UCSD-AML1 (cell line): ENCODE data around the gene ACKR3.

ENCODE experiments used
- DNase-seq: peaks from one replicate; lab custom pipeline; 2025; ENCODE audit not compliant: unreplicated experiment; lab: John Stamatoyannopoulos, UW

ACKR3 gene

GRCh38 chr2:236549165-236549564 lies 20.5 kb upstream of the ACKR3 start:
- no peak for DNase-seq

DNA sequence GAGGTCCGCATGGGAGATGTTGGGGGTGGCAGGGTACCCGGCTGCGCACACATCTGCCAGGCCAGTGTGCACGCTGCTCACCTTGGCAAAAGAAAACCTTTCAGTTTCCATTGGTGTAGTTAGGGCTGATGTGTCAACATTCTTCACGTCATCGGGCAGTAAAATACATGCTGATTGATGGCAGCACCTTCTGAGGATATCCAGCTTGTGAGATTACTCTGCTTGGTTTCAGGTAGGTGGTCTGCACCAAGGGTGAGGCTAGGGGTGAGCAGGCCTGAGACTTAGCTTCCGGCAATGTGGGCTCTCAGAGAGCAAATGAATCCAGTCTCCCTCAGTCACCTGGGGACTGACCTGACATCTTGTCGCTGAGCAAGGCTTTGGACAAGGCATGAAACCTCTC lies 19.3 kb upstream of the ACKR3 start:
- DNase-seq, result no peak

DNA sequence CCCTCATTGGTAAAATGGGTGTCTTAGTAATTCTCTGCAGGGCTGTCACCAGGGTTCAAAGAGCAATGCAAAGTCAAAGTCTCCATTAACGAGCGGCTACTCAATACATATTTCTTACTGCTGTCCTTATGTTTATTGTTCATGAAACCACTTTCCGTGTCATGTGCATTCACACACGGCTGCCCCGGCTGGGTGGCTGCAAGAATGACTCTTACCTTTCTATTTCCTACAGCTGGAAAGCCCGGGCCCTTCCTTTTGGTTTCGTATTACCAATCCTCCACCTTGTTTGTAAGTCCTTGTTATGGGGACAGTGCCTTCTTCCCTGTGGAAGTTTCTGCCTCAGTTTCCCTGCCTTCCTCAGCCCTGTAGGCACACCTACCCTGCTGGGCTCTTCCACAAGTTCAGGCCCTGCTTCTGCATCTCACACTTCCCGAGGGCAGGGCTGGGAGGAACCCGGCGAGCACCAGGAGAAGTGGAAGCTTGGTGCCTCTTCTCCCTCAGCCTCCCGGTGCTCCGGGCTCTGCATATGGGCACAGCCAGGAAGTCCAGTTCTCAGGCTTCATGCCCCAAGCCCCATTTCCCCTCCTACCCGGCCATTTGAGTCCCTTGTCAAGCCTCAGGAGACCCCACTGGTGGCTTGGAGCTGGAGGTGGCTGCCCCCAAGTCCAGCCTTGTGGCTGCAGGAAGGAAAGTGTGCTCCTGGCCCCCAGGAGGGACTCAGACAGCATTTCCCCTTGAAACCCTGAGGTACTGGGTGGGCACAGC lies 18.7 kb upstream of the ACKR3 start:
- DNase-seq, result no peak

- DNase-seq, result no peak
Observed at GRCh38 chr2:236551471-236552211, 18.0 kb upstream of the ACKR3 start.

DNA sequence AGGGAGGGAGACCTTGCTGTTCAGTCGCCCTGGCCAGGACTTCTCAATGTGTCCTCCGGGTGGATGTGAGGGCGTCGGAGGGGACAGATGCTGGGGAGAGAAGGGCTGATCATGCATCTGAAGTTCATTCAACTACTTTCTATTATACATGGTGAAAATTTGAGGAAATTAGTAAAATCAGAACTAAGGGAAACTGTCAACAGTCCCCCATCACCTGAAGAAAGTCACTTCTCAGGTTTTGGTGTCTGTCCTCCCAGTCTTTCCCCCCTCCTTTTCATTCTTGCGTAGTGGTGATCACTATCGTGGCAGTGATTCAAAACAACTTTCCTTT lies 17.4 kb upstream of the ACKR3 start:
- DNase-seq, result no peak

GRCh38 chr2:236552581-236553363 lies 16.9 kb upstream of the ACKR3 start:
- no peak for DNase-seq

- no peak for DNase-seq
Observed at GRCh38 chr2:236553522-236553921, 16.1 kb upstream of the ACKR3 start.

- no peak for DNase-seq
Observed at GRCh38 chr2:236554629-236555282, 14.9 kb upstream of the ACKR3 start.

DNA sequence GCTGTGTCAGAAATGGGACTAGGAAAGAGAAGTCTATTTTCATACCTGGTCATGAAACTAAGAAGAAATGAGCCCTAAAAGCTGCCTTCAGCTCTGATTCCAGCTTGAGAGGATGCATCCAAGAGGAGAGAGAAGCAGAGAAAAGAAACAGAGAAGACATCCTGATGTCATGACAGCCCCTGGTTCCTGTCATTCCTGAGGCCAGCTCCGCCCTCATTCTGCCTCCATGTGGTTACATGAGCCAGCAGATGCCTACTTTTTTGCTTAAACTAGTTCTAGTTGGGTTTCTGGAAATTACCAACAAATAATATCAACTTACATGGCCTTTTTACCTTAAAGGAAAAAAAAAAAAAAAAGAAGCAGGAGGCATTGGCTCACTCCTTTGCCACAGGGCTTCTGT lies 14.1 kb upstream of the ACKR3 start:
- no peak for DNase-seq

DNA sequence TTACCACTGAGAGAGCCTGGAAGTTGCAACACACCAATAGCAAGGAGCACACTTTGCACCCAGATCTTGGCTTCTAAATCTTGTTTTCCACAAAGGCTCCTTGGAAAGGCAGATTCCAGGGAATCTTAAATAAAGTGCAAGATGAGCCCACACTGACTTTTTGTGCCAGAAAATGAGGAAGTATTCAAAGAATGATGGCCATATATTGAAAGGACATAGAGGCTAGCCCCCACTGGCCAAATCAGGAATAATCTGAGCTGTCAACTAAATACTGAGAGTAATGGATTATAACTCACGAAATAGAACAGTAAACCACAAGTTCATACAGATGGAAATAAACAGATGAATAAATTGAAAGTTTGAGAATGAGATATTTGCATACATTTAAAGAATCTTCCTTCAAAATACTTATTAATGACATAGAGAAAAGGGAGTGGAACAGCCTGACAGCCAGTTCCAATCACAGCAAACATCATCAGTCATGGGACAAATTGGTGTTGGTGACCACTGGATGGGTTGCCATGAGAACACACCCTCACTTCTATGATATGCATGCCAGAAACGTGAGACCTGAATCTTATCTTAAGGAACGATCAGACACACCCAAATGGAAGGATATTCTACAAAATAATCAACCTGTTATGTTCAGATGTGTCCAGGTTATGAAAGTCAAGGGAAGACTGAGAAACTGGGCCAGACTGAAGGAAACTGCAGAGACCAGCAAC lies 12.2 kb upstream of the ACKR3 start:
- no peak for DNase-seq

DNA sequence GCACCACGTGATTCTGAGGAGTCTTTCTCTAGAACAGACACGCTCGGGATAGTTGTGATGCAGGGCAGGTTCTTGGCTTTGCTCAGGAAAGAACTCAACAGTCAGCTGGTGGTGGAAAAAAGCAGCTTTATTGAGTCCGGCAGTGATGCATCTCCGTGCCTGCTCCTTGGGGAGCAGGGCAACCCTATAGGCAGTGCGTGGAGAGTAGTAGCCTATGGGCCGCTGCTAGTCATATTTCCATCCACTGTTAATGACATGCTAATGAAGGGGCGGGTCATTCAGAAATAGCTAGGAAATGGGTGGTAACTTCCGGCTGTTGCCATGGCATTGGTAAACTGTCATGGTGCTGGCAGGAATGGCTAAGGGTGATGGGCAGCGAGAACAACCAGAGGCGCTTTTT lies 11.6 kb upstream of the ACKR3 start:
- no peak for DNase-seq

DNA sequence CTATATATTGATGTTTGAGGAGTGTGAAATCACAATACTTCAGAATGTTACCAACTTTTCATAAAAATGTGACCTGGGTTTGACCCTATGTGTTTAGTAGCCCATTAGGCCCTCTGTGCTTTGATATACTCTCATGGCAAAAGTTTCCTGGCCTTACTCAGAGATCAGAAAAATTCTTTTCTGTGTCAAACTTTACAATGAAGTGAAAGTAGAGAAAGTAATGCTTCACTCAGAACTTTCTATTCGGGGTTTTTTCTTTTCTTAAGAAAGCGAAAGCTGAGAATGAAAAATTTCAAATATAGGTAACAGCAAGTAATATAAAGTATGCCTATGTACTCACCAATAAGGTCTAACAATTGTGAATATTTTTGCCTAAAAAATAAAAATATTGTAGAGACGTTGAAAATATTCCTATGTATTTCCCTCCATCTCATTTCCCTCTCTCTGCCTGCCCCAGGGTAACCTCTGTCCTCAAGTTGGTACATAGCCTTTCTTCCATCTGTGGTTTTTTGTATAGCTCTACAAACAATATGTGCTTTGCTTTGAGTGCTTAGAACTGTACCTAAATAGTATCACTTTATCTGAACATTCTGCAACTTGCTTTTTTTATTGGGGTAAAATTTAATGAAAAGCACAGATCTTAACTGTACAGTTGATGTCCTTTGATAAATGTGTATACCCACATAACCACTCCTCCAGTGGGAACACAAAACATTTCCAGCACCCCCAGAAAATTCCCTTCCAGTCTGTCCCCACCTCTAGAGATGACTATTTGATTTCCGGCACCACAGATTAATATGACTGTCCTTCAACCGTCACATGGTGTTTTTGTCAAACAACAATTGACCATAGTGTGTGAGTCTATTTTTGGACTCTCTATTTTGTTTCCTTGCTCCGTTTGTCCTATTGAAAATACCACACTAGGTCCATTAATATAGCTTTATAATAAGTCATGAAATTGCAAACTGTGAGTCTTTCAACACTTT lies 10.3 kb upstream of the ACKR3 start:
- no peak for DNase-seq

DNA sequence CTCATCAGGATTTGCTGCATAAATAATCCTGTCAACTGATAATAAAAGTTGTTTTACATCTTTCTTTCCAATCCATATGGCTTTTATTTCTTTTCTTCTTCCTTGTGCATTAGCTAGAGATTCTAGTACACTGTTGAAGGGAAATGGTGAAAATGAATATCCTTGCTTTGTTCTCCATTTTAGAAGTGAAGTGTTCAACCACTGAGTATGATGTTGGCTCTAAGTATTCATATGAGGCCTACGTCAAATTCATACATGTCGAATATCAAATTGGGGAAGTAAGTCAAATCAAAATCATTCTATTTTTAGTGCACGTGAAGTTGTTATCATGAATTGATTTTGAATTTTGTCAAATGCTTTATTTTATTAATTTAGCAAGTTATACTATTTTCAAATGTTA lies 7.8 kb upstream of the ACKR3 start:
- DNase-seq, result no peak

DNA sequence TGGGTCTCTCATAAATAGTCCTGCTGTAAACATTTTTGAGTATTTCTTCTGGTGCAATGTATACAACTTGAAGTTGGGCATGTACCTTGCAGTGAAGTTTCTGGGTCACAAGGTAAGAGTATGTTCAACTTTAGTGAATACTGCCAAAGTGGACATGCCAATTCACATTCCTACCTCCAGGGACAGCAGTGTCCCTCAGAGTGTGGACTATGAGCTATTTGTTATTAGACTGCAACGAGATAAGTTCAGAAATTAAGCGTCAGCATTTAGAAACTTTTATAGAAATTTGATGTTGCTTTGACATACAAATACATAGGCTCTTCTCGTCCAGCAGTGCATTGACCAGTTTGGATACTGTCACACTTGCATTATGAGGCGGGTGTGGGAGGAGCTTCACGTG lies 7.2 kb upstream of the ACKR3 start:
- DNase-seq, result no peak

GRCh38 chr2:236563953-236564352 lies 5.7 kb upstream of the ACKR3 start:
- no peak for DNase-seq

DNA sequence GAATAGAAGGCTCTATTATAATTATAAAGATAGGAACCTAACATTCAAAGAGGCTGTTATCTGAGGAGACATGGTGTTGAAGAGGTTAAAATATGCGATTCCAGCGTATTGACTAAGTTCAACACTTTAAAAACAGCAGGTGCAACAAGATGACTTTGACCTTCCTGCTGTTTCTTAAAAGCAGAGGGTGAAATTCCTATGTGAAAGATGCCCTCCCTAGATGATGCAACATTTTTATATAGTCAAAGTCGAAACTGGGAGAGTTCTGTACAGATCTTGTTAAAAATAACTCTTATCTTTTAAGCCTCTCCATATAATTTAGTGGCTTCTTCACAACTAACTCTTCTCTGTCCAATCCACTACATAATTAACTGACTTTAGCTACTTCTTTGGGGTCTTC lies 4.4 kb upstream of the ACKR3 start:
- DNase-seq, result no peak

- DNase-seq, result no peak
Observed at GRCh38 chr2:236565879-236566402, 3.7 kb upstream of the ACKR3 start.

GRCh38 chr2:236566596-236566995 lies 3.0 kb upstream of the ACKR3 start:
- no peak for DNase-seq
